Skeletal muscle tissue (tissue), 4 donors: Measurements from ENCODE around the gene SLF1. TPM values are rescaled to one million over a fixed set of nuclear protein-coding genes. Genes with fewer than 3 reads are reported as not detected.

Source experiments
- H3K27ac ChIP-seq: one replicate; pipeline ENCODE4 v1.7.0; 2013; ENCODE audit warnings: mild to moderate bottlenecking, low read depth, low read length, inconsistent platforms
- H3K27me3 ChIP-seq, 3 donors: one replicate each; pipeline ENCODE4 v1.7.0; 2013; ENCODE audit warnings: low read length in 3 of 3; ENCODE audit not compliant: control insufficient read depth in 3 of 3, insufficient read depth in 3 of 3
- H3K36me3 ChIP-seq, 3 donors: one replicate each; pipeline ENCODE4 v1.7.0; 2013; ENCODE audit warnings: low read length in 3 of 3; ENCODE audit not compliant: control insufficient read depth in 3 of 3, insufficient read depth in 3 of 3
- H3K4me1 ChIP-seq, 3 donors: one replicate each; pipeline ENCODE4 v1.7.0; 2013; ENCODE audit warnings: low read length in 3 of 3, mild to moderate bottlenecking in 3 of 3; ENCODE audit not compliant: control insufficient read depth in 3 of 3, insufficient read depth in 3 of 3
- H3K4me3 ChIP-seq, 3 donors: one replicate each; pipeline ENCODE4 v1.7.0; 2013; ENCODE audit warnings: low read length in 3 of 3
- H3K9ac ChIP-seq, 3 donors: one replicate each; pipeline ENCODE4 v1.7.0; 2013; ENCODE audit warnings: low read length in 3 of 3, mild to moderate bottlenecking in 3 of 3, moderate library complexity in 2 of 3, low read depth in 1 of 3
- H3K9me3 ChIP-seq, 3 donors: one replicate each; pipeline ENCODE4 v1.7.0; 2013; ENCODE audit warnings: low read length in 3 of 3; ENCODE audit not compliant: control insufficient read depth in 3 of 3
- total RNA-seq: library from RNA; depleted of rRNA; stranded (reverse); fragments of >200 nt; gene quantifications from one replicate; pipeline ENCODE4 v1.2.3, GENCODE V29; 2014
- donor health status: Osteomylitis.

The SLF1 gene
- total RNA-seq, 1 donor from 2014 or later, result 10.4 TPM

GRCh38 chr5:94699562-94699961 is 81.1 kb downstream of the SLF1 start:
- Histone ChIP-seq H3K4me1 (no peaks in the 10 kb centered on the region), H3K9me3 (no peaks in the 10 kb centered on the region), H3K4me3 (no peak overlapping the region), H3K27me3 (no peaks in the 10 kb centered on the region), H3K36me3 (no peaks in the 10 kb centered on the region), H3K9ac (no peak overlapping the region), H3K27ac (no peak overlapping the region)

DNA sequence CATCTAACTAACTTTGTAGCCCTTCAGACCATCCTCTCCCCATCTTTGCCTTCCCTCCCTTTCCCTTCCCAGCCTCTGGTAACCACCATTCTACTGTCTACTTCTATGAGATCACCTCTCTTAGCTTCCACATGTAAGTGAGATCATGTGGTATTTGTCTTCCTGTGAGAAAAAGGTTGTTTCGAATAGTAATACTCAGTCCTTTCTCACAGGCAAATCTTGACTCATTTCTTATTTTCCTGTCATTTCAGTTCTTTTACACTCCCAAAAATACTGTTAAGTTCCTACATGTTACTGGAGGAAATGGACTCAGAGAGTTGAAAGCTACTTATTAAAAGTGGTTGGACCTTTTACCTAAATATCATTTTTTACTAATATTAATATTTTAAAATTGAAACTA is 82.1 kb downstream of the SLF1 start:
- H3K27me3 ChIP-seq, result no peaks in the 10 kb centered on the region
- no peaks in the 10 kb centered on the region for H3K9me3 ChIP-seq
- no peaks in the 10 kb centered on the region for H3K4me1 ChIP-seq
- H3K27ac ChIP-seq, result no peak overlapping the region
- H3K4me3 ChIP-seq, result no peak overlapping the region
- H3K9ac ChIP-seq, result no peak overlapping the region
- no peaks in the 10 kb centered on the region for H3K36me3 ChIP-seq

DNA sequence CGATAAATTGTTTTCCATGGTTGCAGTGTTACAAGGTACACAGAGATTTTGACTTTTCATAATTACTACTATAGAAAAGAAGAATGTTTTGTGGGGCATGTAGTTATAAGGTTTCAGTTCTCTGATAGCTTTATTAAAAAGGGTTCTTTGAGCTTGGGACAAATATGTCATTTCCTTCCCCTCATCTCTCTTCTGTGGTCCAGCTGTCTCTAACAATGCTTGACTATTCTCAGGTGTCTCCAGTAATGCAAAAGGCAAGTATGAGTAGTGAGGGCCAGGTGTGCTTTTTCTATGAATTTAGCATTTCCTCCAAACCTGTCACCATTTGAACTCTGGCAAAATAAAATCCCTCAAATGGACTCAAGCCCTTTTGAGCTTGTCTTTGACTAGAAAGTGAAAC is 84.3 kb downstream of the SLF1 start:
- H3K27me3 ChIP-seq, result no peaks in the 10 kb centered on the region
- H3K9me3 ChIP-seq, result no peaks in the 10 kb centered on the region
- H3K9ac ChIP-seq, result no peak overlapping the region
- H3K27ac ChIP-seq, result no peak overlapping the region
- H3K4me3 ChIP-seq, result no peak overlapping the region
- peaks cover 0 to 3% (median 0%) of the 10 kb centered on the region in 3 donors for H3K4me1 ChIP-seq
- no peaks in the 10 kb centered on the region for H3K36me3 ChIP-seq

DNA sequence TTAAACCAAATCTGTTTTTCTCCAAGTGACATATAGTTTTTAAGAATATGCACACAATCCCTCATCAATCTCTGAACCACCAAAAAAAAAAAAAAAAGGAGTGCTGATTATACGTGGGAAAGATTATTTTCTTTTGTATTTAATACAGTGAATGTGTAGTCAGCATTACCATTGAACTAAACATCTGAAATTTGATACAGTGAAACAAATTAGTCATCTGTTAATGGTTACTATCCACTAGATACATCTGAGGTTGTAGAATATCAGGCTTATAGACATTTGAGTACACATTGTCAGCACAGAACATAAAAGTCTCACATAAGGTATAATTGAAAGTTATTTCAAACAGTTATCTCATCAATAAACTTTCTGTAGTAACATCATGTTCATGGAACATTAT is 87.0 kb downstream of the SLF1 start:
- Histone ChIP-seq H3K36me3 (peaks cover 0 to 4% (median 0%) of the 10 kb centered on the region in 3 donors), H3K9ac (no peak overlapping the region), H3K4me3 (no peak overlapping the region), H3K27me3 (no peaks in the 10 kb centered on the region), H3K9me3 (no peaks in the 10 kb centered on the region), H3K27ac (no peak overlapping the region), H3K4me1 (peaks cover 0 to 3% (median 0%) of the 10 kb centered on the region in 3 donors)

GRCh38 chr5:94707359-94707758 is 88.9 kb downstream of the SLF1 start:
- Histone ChIP-seq H3K4me3 (no peak overlapping the region), H3K9me3 (no peaks in the 10 kb centered on the region), H3K36me3 (peaks cover 0 to 4% (median 4%) of the 10 kb centered on the region in 3 donors), H3K27me3 (no peaks in the 10 kb centered on the region), H3K4me1 (peaks cover 0 to 3% (median 0%) of the 10 kb centered on the region in 3 donors), H3K27ac (no peak overlapping the region), H3K9ac (no peak overlapping the region)

DNA sequence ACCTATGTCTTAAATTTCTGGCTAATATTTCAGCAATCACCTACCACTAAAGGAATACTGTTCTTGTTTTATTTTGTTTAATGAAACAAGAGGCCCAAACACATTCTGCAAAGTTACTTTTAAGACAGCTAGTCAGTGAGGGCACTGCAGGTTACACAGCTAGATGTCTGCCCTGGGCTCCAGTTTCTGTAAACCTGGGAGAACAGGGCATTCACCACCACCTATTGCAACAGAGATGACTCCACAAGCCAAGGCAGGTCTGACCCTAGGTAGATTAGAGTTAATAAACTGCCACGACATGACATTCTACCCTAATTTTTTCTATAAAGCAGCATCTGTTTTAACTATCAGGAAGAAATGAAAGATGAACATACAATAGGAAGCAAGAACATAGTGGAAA is 90.8 kb downstream of the SLF1 start:
- Histone ChIP-seq H3K27ac (no peak overlapping the region), H3K9me3 (no peaks in the 10 kb centered on the region), H3K27me3 (no peaks in the 10 kb centered on the region), H3K36me3 (peaks cover 0 to 4% (median 4%) of the 10 kb centered on the region in 3 donors), H3K9ac (no peak overlapping the region), H3K4me1 (peaks cover 0 to 3% (median 0%) of the 10 kb centered on the region in 3 donors), H3K4me3 (no peak overlapping the region)

GRCh38 chr5:94711785-94712184 is 93.3 kb downstream of the SLF1 start:
- H3K4me1 ChIP-seq, result peaks cover 0 to 3% (median 0%) of the 10 kb centered on the region in 3 donors
- no peaks in the 10 kb centered on the region for H3K9me3 ChIP-seq
- no peaks in the 10 kb centered on the region for H3K27me3 ChIP-seq
- H3K4me3 ChIP-seq, result no peak overlapping the region
- peaks cover 0 to 4% (median 4%) of the 10 kb centered on the region in 3 donors for H3K36me3 ChIP-seq
- H3K27ac ChIP-seq, result no peak overlapping the region
- H3K9ac ChIP-seq, result no peak overlapping the region

DNA sequence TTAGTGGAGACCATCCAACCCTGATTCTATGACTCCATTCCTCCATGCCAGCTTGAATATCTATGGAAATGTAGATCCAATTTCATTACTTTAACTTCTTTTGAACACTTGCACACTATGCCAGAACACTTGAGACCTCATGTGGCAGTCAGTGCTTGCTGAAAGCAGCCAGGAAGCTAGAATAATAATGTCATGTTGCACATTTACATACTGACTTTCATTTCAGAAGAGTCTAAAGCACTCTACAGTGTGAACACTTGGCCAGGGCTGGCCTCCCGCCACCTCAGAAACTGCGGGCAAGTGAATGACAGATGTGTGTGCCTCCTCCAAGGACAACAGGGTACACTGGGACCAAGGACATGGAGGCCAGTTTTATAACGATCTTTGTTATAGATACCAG is 97.3 kb downstream of the SLF1 start:
- H3K4me1 ChIP-seq, result no peaks in the 10 kb centered on the region
- no peak overlapping the region for H3K4me3 ChIP-seq
- peaks cover 0 to under 1% (median 0%) of the 10 kb centered on the region in 3 donors for H3K36me3 ChIP-seq
- no peaks in the 10 kb centered on the region for H3K9me3 ChIP-seq
- no peaks in the 10 kb centered on the region for H3K27me3 ChIP-seq
- no peak overlapping the region for H3K9ac ChIP-seq
- no peak overlapping the region for H3K27ac ChIP-seq

DNA sequence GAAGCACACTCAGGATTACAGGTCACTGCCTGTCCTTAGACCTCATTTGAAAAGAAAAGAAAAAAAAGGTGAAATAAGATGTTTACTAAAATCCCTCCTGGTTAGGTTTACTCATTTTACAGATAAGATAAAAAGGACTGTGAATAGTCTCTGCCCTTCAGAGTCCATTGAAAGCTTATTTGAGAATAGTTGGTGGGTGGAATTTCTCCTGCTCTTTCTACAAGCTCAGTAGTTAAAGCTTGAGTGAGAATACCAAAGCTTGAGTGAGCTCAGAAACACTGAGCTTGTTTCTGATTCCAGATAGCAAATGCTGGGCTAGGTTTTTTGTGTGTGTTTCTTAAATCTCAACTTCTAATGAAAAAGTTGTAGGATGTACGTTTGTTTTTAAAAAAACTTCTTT is 106.7 kb downstream of the SLF1 start:
- Histone ChIP-seq H3K27ac (no peak overlapping the region), H3K4me1 (no peaks in the 10 kb centered on the region), H3K27me3 (no peaks in the 10 kb centered on the region), H3K4me3 (no peak overlapping the region), H3K9ac (no peak overlapping the region), H3K9me3 (no peaks in the 10 kb centered on the region), H3K36me3 (no peaks in the 10 kb centered on the region)

- Histone ChIP-seq H3K4me3 (no peak overlapping the region), H3K4me1 (no peaks in the 10 kb centered on the region), H3K9ac (no peak overlapping the region), H3K9me3 (no peaks in the 10 kb centered on the region), H3K27me3 (no peaks in the 10 kb centered on the region), H3K36me3 (no peaks in the 10 kb centered on the region), H3K27ac (no peak overlapping the region)
Measured at GRCh38 chr5:94731471-94731870, 113.0 kb downstream of the SLF1 start.

- Histone ChIP-seq H3K9me3 (no peaks in the 10 kb centered on the region), H3K27me3 (no peaks in the 10 kb centered on the region), H3K4me3 (no peak overlapping the region)
Measured at GRCh38 chr5:94736498-94736897, 118.0 kb downstream of the SLF1 start.

More at GRCh38 chr5:94736498-94736897, 118.0 kb downstream of the SLF1 start:
- Histone ChIP-seq H3K9ac (no peak overlapping the region), H3K36me3 (no peaks in the 10 kb centered on the region), H3K27ac (no peak overlapping the region), H3K4me1 (no peaks in the 10 kb centered on the region)
